LNCaP clone FGC (cell line): ENCODE data around the gene ZNF101.

Source experiments
- DNase-seq: peaks from one replicate; pipeline ENCODE4 v3.0.0-alpha.2; 2011; ENCODE audit warnings: low read depth
- H3K4me3 ChIP-seq: 2 replicates; pipeline ENCODE4 v1.5.1; 2011; ENCODE audit warnings: mild to moderate bottlenecking, low read depth, low read length, control low read depth
- TF ChIP-seq, protein P1 (sequence below): IDR thresholded peaks from 2 replicates; pipeline ENCODE4 v1.5.1; 2012; ENCODE audit warnings: mild to moderate bottlenecking; ENCODE audit not compliant: control insufficient read depth, insufficient read depth; ENCODE audit errors: extremely low read depth

The ZNF101 gene

GRCh38 chr19:19719798-19720197 lies 51.2 kb downstream of the ZNF101 start:
- H3K4me3 ChIP-seq: no peak overlapping the region
- DNase-seq: no peak
- TF ChIP-seq, protein P1, sequence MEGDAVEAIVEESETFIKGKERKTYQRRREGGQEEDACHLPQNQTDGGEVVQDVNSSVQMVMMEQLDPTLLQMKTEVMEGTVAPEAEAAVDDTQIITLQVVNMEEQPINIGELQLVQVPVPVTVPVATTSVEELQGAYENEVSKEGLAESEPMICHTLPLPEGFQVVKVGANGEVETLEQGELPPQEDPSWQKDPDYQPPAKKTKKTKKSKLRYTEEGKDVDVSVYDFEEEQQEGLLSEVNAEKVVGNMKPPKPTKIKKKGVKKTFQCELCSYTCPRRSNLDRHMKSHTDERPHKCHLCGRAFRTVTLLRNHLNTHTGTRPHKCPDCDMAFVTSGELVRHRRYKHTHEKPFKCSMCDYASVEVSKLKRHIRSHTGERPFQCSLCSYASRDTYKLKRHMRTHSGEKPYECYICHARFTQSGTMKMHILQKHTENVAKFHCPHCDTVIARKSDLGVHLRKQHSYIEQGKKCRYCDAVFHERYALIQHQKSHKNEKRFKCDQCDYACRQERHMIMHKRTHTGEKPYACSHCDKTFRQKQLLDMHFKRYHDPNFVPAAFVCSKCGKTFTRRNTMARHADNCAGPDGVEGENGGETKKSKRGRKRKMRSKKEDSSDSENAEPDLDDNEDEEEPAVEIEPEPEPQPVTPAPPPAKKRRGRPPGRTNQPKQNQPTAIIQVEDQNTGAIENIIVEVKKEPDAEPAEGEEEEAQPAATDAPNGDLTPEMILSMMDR: no peak

- TF ChIP-seq, protein P1: no peak
- DNase-seq: no peak
These were observed 53.3 kb downstream of the ZNF101 start for GRCh38 chr19:19721896-19722295.

DNA sequence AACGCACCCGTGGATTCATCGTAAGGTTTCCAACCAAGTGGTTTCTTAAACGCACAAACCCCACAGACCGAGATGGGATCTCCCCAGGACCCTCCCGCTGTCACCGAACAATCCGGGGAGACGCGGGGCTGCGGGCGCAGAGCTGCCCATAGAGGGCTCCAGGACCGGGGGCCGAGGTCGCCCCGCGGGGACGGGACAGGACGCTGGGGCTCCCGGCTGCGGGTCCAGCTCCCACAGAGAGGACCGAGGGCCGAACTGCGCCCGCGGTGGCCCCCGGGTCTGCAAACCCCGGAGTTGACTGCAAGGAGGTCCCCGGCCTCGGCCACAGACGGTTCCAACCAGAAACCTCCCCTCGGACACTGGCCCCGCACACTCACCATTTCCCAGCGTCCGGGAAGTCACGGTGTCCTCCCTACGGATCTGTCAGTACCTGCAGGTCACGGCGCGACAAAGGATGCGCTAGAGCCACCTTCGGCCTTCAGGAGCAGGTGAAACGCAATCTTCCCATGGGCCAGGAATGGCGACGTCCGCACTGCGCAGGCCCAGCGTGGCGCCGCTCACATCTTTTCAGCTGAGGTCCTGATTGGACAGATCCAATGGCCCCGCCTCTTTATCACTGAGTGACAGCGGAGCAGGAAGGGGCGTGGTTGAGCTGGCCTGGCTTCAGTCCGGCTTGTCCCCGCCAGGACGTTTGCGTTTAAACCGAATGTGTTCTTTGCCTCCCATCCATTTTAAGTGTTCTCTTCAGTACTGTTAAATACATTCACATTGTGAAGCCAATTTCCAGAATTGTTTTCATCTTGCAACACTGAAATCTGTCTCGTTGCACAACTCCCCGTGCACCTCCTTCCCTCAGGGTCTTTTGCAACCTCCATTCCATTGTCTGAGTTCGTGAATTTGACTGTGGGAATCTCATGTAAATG lies 64.2 kb downstream of the ZNF101 start, which contains the start of gene ZNF14:
Gene ZNF14 (minus strand): TSS at position 534 of the 923 bp plus-strand sequence. CDS start 154 bp downstream, at position 380.
- TF ChIP-seq, protein P1: no peak
- H3K4me3 ChIP-seq: peak within 1 kb of the TSS; percentile 81
- DNase-seq: peak; percentile 87

More at GRCh38 chr19:19721896-19722295, 53.3 kb downstream of the ZNF101 start:
- no peak overlapping the region for H3K4me3 ChIP-seq
